Stimulated activated CD8-positive, alpha-beta memory T cell treated with anti-CD3 and anti-CD28 coated beads, Interleukin-4, amount 100 ng/mL, for 4 hours (primary cell): ENCODE results near the gene PSKH1.
"Not testable (repeated sequence)": the region's sequence is repeated elsewhere in the genome, so short reads cannot be mapped to it uniquely, and the experiment has no call there.

Experiments used
- DNase-seq, 2 donors: peaks; one replicate each; pipeline ENCODE4 v3.0.0-alpha.2; 2020; ENCODE audit warnings: low read depth in 2 of 2, low spot score in 1 of 2

PSKH1 gene

DNA sequence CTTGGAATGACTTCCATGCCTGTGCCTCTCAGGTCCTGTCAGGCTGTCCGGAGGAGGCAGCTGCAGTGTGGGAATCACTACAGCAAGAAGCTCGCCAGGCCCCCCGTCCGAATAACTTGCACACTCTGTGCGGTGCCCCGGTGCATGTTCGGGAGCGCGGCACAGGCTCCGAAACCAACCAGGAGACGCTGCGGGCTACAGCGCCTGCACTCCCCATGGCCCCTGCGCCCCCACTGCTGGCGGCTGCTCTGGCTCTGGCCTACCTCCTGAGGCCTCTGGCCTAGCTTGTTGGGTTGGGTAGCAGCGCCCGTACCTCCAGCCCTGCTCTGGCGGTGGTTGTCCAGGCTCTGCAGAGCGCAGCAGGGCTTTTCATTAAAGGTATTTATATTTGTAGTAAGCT lies 7.1 kb upstream of the PSKH1 start:
- no peak for DNase-seq

DNA sequence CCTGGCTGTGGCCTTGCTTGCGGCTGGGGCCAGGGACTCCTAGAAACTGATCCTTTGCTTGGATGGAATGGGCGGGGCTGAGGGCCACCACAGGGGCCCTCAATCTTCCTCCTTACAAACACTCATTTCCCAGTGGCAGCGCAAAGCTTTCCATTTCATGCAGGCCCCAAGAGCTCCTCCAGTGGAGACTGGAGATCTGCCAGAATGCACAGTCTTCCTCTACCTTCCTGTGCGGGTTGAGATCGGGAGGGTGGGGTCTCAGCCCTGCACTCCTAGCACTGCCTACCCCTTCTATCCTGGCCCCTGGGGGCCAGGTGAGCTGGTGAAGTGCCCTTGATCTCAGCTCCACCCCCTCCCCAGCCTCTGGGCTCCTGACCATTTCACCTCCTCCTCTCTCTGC lies 6.7 kb upstream of the PSKH1 start:
- no peak for DNase-seq

DNA sequence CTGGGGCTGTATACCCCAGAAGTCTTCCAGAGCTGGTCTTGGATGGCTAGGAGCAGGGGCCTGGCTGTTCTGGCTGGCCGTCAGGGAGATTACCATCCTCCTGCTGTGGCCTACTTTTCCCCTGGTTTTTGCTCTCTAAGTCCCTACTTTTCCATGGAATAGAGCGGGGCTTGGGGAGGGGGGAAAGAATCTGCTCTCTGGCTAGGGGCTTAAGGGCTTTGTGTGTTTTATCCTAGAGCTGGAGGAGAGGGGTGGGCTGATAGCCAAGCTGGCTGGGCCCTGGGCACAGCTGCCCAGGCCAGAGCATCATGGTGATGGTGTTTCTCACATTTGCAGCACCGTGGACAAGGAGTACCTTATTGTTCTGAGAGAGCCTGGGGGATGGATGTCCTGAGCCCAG lies 4.7 kb upstream of the PSKH1 start:
- DNase-seq = no peak

DNA sequence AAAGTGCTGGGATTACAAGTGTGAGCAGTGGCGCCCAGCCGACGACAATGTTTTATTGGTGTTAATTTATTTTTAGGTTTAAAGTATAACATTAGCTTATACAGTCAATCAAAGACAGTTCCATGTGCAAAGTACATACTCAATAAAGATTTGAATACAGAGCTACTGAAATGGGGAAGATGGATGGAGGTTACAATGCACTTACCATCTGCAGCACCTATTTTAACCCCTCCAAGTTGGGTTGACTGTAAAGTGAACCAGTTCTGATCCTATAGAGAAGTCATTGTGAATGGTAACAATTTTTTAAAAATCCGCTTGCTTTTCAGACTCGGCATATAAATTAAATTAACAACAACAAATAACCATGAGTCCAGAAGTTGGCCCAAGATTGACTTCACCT lies 679 bp upstream of the PSKH1 start:
- DNase-seq = no peak

DNA sequence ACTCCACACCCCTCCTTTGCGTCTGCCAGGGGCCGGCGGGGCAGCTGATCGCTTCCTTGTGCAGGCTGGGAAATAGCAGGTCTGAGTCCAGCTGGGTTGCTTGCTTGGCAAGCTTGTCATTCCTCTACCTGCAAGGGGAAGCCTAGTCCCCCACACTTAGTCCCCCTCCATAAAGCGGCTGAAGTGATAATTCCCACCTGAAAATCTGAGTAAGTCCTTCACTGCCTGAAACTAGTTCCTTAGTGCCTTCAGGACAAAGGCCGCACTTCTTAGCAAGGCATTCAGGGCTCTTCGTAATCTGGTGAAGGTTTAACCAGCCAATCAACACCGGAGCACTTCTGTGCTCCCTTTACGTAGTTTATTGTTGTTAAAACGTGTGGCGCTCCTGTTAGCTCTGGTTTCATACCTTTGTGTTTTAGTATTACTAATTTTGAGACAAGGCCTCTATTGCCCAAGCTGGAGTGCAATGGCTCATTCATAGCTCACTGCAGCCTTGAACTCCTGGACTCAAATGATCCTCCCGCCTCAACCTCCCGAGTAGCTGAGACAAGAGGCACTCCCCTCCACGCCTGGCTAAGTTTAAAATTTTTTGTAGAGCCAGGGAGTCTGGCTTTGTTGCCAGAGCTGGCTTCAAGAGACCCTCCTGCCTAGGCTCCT lies 817 bp downstream of the PSKH1 start:
- no peak for DNase-seq

DNA sequence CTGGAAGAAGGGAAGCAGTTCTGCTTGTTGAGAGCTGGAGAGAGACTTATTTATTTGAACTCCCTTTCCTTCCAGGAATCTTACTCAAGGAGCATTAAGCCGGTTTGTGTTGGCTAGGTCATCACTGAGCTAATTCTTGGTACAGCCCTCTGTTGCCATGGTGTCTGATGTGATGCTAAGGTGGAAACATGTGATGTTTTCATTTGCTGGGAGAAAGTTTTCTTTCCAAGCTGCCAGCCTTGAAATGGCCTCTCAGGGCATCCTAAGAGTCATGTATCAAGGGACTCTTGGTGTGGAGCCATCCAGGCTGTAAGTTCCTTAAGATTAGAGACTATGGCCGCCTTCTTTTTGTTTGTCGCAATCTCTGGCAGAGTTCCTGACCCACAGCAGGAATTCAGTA lies 4.2 kb downstream of the PSKH1 start:
- DNase-seq = no peak

DNA sequence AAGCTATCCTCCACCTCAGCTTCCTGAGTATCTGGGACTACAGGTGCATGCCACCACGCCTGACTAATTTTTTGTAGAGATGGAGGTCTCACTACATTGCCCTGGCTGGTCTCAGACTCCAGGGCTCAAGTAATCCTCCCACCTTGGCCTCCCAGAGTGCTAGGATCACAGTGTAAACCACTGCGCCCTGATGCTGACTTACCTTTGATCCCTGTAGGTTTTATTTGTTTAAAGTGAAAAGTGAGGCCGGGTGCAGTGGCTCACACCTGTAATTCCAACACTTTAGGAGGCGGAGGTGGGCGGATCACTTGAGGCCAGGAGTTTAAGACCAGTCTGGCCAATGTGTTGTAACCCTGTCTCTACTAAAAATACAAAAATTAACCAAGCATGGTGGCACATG lies 8.7 kb downstream of the PSKH1 start:
- no peak for DNase-seq

DNA sequence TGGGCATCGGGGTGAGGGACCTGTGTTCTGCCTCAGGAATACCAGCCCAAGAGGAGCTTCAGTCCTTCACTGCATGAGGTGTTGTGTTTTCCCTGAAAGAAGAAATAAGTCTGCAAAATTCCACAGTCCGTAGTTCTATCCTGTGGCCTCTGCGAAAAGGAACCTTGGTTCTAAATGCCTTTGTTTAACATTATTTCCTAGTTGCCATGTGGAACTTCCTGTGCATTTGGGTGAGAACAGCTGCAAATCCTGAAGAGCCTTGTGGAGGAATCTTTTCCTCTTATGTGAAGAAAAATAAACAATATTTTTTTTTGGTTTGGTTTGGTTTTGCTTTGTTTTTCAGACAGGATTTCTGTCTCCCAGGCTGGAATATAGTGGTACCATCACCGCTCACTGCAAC lies 9.8 kb downstream of the PSKH1 start:
- no peak for DNase-seq

DNA sequence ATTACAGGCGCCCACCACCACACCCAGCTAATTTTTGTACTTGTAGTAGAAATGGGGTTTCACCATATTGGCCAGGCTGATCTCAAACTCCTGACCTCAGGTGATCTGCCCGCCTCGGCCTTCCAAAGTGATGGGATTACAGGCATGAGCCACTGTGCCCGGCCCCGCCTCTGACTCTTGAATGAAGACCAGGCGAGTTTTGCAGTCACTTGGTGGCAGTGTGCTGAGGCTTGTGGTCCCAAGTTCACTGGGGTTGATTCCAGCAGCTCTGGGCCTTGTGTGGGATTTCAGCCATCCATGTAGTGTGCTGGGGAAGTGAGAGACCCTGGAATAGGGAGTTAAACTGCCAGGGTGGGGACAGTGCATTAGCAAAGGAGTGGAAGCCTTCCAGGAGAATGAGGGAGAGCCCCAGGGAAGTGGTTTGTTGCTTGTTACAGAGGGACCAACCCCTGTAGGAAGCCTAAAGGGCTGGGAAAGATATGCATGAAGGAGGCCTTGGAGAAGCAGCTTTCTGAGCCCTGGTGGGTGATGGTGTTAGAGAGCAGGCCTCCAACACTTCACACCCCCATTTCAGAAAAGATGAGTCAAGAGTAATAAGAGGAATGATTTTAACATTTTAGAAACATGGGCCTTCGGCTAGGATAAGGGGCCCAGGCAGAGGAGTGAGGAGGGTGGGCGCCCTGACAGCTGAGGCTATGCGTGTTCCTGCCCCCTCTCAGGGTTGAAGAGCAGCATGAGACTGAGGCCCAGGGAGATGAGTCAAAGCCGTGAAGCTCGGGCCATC lies 14.5 kb downstream of the PSKH1 start:
- no peak for DNase-seq

DNA sequence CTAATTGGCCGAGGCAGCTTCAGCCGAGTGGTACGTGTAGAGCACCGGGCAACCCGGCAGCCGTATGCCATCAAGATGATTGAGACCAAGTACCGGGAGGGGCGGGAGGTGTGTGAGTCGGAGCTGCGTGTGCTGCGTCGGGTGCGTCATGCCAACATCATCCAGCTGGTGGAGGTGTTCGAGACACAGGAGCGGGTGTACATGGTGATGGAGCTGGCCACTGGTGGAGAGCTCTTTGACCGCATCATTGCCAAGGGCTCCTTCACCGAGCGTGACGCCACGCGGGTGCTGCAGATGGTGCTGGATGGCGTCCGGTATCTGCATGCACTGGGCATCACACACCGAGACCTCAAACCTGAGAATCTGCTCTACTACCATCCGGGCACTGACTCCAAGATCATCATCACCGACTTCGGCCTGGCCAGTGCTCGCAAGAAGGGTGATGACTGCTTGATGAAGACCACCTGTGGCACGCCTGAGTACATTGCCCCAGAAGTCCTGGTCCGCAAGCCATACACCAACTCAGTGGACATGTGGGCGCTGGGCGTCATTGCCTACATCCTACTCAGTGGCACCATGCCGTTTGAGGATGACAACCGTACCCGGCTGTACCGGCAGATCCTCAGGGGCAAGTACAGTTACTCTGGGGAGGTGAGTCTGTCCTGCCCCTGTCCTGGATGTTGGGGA lies 16.1 kb downstream of the PSKH1 start:
- no peak for DNase-seq

DNA sequence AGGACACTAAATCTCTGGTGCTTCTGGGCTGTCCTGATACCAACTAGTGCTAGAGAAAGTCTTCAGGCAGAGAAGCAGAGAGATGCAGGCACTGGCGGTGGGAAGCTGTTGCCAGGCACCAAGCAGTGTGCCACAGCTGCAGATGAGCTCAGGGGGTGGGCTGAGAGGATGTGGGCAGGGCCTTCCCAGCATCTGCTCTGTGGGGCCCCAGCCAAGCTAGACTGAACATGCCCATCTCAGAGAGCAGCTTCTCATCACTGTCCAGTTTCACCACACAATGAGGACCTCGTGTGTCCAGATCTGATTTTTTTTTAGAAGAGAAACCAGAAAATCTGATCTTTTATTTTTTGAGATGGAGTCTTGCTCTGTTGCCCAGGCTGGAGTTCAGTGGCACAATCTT lies 17.1 kb downstream of the PSKH1 start:
- DNase-seq = no peak

DNA sequence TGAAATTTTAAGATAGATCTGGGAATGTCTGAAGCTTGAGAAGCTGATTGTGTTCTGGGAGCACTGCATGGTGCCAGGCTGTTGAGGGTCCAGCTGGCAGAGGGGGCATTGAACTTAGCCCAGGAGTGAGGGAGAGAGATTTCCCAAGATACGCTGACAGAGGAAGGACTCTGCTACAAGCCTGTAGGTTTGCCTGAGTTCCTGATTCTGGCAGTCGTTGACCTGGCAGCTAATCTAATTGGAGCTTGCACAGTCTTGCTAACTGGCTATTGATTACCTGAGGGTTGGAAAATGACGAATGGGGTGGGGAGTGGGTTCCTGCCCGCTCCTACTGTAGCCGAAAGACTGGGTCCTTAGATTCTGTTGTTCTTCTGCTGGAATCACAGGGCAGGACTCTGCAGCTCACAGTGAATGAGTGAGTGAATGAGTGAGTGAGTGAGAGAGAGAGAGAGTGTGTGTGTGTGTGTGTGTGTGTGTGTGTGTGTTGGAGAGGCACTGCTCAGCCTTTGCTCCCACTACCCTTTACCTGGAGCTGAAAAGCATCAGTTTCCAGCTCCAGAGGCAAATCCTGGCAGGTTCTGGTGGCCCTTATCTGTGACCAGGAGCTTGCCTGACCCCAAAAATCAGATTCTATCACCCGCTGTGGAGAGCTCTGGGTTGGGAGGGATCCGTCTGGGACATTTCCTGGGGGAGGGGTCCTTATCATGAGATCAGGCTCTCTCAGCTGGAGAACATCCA lies 21.9 kb downstream of the PSKH1 start:
- no peak for DNase-seq

DNA sequence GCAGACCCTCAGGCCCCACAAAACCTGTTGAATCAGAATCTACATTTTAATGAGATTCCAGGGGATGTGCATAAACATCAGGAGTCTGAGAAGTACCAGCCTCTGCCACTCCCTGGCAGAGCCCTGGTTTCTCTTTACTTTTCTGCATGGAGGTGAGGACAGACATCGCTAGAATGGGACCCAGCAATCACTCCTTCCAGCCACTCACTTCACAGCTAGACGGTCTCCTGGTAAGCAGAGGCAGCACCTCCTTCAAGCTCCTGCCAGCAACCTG lies 22.4 kb downstream of the PSKH1 start:
- not testable (repeated sequence) for DNase-seq

DNA sequence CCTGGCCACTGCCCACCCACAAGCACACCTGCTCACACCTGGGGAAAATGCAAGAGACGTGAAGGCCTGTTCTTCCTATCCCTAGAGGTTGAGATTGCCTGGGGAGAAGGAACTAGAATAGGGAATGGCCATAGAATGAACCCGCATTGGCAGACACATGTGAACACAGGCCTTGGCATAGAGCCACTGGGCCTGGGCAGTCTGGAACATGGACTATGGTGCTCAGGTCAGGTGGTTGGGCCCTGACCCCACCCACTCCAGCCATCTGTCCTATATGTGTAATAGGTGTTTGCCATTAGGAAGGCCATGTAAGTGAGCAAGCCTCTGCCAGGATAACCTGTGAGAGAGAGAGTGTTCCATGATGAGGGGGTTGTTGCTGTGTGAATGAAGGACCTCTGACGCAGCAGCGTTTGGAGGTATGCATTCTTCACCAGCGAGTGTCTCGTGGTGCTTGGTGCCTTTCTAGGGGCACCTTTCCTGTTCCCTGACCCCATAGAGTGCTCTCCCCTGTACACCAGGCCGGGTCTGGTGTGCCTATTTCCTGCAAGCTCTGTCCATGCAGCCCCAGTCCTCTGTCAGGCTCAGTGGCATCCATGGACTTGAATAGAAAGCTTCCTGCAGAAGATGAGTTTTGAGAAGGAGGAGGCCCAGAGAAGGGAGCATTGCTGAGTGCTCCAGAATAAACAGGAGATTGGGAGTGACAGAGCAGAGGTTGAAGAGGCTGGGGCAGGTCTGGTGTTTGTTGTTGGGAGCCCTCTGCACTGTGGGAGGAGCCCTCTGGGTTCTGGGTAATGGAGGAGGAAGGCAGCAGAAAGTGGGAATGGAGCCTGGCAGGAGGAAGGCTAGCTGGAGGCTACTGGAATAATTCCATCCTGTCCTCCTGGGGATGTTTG lies 23.0 kb downstream of the PSKH1 start:
- DNase-seq = no peak

DNA sequence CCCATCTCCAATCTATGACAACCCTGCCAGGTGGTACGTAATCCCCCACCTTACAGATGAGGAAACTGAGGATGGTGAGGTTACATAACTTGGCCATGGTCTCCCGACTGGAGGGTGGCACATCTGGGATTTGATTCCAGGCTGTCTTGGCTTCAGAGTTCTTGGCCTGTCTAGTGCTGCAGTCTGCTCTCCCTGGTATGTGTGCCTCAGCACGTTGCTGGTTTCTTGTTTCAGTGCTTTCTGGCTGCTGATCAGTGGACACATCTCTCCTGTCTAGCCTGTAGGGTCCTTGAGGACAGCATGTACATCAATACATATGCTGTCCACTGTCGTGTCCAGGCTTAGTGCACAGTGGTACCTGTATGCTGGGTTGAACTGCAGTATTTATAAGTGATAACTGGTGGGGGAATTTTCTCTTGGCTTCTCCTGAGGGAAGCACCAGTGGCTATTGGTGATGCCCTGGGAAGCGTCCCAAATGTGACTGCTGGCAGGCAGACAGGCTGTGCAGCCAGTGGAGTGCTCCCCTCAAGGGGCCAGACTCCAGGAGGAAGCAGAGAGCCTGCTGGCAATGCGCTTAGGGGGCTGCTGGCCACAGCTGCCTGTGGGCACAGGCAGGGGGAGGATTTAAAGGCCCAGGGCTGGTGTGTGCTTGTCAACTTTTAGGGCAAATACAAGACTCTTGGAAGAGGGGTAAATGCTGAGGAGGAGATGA lies 24.2 kb downstream of the PSKH1 start:
- no peak for DNase-seq

DNA sequence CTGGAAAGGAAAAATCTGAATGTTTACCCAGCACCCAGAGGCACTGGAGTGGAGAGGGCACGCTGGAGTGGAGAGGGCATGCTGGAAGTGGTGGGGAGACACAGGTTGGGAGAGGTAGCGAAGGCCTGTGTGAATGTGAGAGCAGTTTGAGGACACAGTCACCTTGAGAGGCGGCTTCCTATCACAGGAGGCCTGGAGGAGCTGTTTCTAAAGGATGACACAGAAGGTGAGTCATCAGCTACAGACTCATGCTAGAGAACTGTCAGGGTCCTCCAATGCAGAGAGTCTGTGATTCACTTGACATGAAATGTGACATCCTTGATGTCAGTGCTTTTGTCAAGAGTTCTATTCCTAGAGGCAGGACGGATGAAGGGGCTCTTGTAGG lies 24.8 kb downstream of the PSKH1 start:
- DNase-seq = no peak

DNA sequence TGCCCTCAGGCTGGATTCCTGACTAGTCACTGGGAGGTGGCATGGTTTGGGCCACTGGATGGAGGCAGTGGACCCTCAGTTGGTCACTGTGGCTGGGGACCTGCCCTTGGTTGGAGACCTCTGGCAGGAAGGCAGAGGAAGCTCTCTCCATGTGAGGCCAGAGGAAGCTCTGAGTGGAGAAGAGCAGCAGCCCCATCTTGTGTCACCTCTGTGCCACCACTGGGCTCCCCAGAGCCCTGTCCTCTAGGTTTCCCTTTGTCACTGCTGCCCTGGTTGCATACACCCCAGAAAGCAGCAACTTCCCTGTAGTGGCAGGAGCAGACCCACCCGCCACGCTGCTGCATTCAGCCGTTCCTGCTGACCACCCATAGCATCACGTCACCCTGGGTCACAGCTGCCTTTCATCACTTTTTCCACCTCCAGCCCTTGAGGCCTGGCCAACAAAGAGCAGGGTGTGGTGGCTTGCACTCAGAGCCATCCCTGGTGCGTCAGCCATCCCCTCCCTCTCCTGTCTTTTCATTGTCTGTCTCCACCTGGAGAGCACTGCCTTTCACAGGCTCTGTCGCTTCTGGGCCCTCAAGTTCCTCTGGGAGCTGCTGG lies 26.7 kb downstream of the PSKH1 start:
- no peak for DNase-seq

DNA sequence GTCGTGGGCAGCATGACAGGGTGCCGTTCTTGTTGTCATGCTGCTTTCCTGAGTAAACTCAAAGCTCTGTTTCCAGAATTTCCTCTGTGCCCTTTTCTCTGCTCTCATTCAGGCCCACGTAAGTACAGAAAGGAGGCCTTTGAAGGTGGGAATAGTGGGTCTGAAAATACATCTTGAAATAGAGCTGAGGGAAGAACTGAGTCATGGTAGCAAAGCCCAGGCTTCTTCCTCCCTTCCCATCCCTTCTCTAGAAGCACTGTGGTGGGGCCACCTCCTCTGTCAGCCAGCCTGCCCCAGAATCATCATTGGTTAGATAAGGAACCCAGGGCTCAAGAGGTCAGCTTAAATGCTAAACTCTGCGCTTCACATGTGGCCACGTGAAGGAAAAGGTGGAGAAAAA lies 29.2 kb downstream of the PSKH1 start:
- no peak for DNase-seq

DNA sequence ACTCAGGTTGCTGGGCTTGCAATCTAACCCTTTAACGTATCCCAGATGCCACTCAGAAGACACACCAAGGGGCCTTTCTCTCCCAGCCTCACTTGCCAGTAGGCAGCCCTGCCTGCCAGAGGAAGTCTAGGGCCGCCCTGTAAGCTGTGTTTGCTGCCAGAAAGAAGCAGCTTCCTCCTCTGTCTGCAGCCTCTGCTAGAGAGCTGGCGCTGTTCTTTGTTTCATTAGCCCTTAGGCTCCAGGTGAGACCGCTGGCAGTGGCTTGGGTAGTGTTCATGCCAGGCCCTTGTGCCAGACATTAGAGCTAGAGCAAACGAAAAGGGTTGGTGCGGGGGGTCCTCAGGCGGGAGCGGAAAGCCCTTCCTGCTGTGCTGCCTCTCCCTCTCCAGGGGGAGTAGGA lies 29.7 kb downstream of the PSKH1 start:
- DNase-seq = no peak
